Loucy (cell line): Measurements from ENCODE around the gene FARSA.
A peak's percentile ranks its signal among the peaks of the same experiment; 100 is the strongest.

ENCODE experiments used
- CTCF ChIP-seq: fragments of 200-600 bp; sonication (generic); conservative IDR thresholded peaks from 2 replicates; pipeline ENCODE4 v1.5.1; 2014; ENCODE audit warnings: mild to moderate bottlenecking, antibody characterized with exemption, low read length
- EZH2phosphoT487 ChIP-seq: fragments of 200-600 bp; IDR thresholded peaks from 2 replicates; pipeline ENCODE4 v1.6.1; 2018; ENCODE audit warnings: antibody characterized with exemption, mild to moderate bottlenecking, moderate library complexity, borderline replicate concordance

GRCh38 chr19:12884926-12885748, 48.4 kb downstream of the FARSA start:
- TF ChIP-seq CTCF (peak; percentile 42), EZH2phosphoT487 (no peak)
